Measurements from ENCODE around the gene C2CD4B. TPM values are rescaled to one million over a fixed set of nuclear protein-coding genes. Genes with fewer than 3 reads are reported as not detected.

C2CD4B gene
- polyA plus RNA-seq, 3 donors, result 0.05 TPM; not detected in 2

- no peak overlapping the region for H3K4me3 ChIP-seq (replicated peaks in 1 of 3; ENCODE audit: low read depth in 2 of 3, low read length in 3 of 3)
- no peak overlapping the region for H3K27ac ChIP-seq (ENCODE audit: low read depth in 1 of 2, low read length in 2 of 2)
Measured at GRCh38 chr15:62165793-62166375, 799 bp upstream of the C2CD4B start.

More at GRCh38 chr15:62165793-62166375, 799 bp upstream of the C2CD4B start:
- Histone ChIP-seq H3K4me1 (ENCODE audit: control insufficient read depth in 1 of 2, insufficient read depth in 2 of 2, low read length in 2 of 2) (peaks cover 0 to 14% of the 10 kb centered on the region in 2 donors), H3K9ac (ENCODE audit: insufficient read depth, low read length, poor library complexity, severe bottlenecking) (no peak overlapping the region), H4K20me1 (ENCODE audit: insufficient read depth, low read length) (no peaks in the 10 kb centered on the region), H3K4me2 (replicated peaks; ENCODE audit: extremely low read depth, low read length, poor library complexity, severe bottlenecking) (no peak overlapping the region), H3K9me3 (replicated peaks in 1 of 2; ENCODE audit: control insufficient read depth in 1 of 2, insufficient read depth in 1 of 2, low read length in 2 of 2) (peaks cover 0 to 5% of the 10 kb centered on the region in 2 donors), H3K27me3 (ENCODE audit: control insufficient read depth in 2 of 2, insufficient read depth in 2 of 2, low read length in 2 of 2) (peaks cover 60 to 63% of the 10 kb centered on the region in 2 donors), H3K79me2 (ENCODE audit: insufficient read depth, low read length) (no peaks in the 10 kb centered on the region), H3K36me3 (replicated peaks in 1 of 2; ENCODE audit: control insufficient read depth in 1 of 2, insufficient read depth in 2 of 2, low read length in 2 of 2) (no peaks in the 10 kb centered on the region), H2AFZ (ENCODE audit: insufficient read depth, low read depth, low read length, poor library complexity, severe bottlenecking) (no peak overlapping the region)
- H3K9me3 Mint-ChIP-seq, result peaks cover 0 to 12% (median 4%) of the 10 kb centered on the region in 7 donors
- H3K27ac Mint-ChIP-seq, result no peak overlapping the region
- H3K4me3 Mint-ChIP-seq, result peak overlapping the region in 1 of 2 donors; percentile 85
- H3K36me3 Mint-ChIP-seq, result peaks cover 0 to 1% of the 10 kb centered on the region in 2 donors
- WGBS (ENCODE audit: insufficient coverage), result 13% methylated on average over 6 of the region's 11 CpGs
- DNase-seq, result no peak
- H3K27me3 Mint-ChIP-seq (ENCODE audit: low read depth in 3 of 3), result peaks cover 46 to 63% (median 53%) of the 10 kb centered on the region in 3 donors
- peaks cover 25% of the 10 kb centered on the region for H3K4me1 Mint-ChIP-seq
- TF ChIP-seq CTCF (IDR thresholded peaks at IDR 0.05), result no peak
- intact Hi-C loops (cut with micrococcal nuclease), result no loop called here
